ENCODE measurements around the gene SLC29A1. TPM values are rescaled to one million over a fixed set of nuclear protein-coding genes. Genes with fewer than 3 reads are reported as not detected.
A peak's percentile ranks its signal among the peaks of the same experiment; 100 is the strongest.

Gene SLC29A1
- total and polyA plus RNA-seq, 9 of the 15 experiments (the other 6 are each of a cell fraction or from before 2014, with no cell fraction given): 18.9 to 170 (median 57.7) TPM

- TF ChIP-seq ZBTB33 (CRISPR knock-in tag; IDR thresholded peaks at IDR 0.05) (peak; percentile 52; the same call in 1 of the 2 replicates), POLR3G (IDR thresholded peaks at IDR 0.05; ENCODE audit: extremely low read depth, insufficient read length, insufficient replicate concordance) (no peak), ZBTB1 (CRISPR knock-in tag; IDR thresholded peaks at IDR 0.05; ENCODE audit: borderline replicate concordance, low read depth) (no peak; the same call in 1 of the 2 replicates), PTBP1 (IDR thresholded peaks at IDR 0.05; ENCODE audit: low read depth, low read length) (no peak), XRCC5 (IDR thresholded peaks at IDR 0.05; ENCODE audit: low read depth, low read length) (peak; percentile 78; the same call in 1 of the 2 replicates), ID3 (CRISPR knock-in tag; IDR thresholded peaks at IDR 0.05) (no peak), ID3 (tag; IDR thresholded peaks at IDR 0.05) (0 out of 2 replicates have a peak, but pooled peaks have one; percentile 42), MBD2 (IDR thresholded peaks at IDR 0.05; ENCODE audit: borderline replicate concordance, low read depth) (no peak), SP1 (CRISPR knock-in tag; IDR thresholded peaks at IDR 0.05) (peak; percentile 79), E2F8 (IDR thresholded peaks at IDR 0.05; ENCODE audit: low read depth, partially characterized antibody) (no peak), SRSF1 (IDR thresholded peaks at IDR 0.05; ENCODE audit: low read depth, low read length) (no peak), THRAP3 (IDR thresholded peaks at IDR 0.05; ENCODE audit: borderline replicate concordance) (no peak), HNRNPUL1 (IDR thresholded peaks at IDR 0.05; ENCODE audit: low read length) (no peak), ZNF146 (CRISPR knock-in tag; IDR thresholded peaks at IDR 0.05; ENCODE audit: unreplicated experiment) (peak; percentile 9), THAP12 (CRISPR knock-in tag; IDR thresholded peaks at IDR 0.05) (peak; percentile 53; the same call in 1 of the 2 replicates), HDAC3 (IDR thresholded peaks at IDR 0.05; ENCODE audit: borderline replicate concordance, partially characterized antibody) (no peak), ZNF143 (CRISPR knock-in tag; IDR thresholded peaks at IDR 0.05) (no peak), ZNF785 (CRISPR knock-in tag; IDR thresholded peaks at IDR 0.05) (no peak)
Observed at GRCh38 chr6:44219053-44219814, 4.2 kb upstream of the SLC29A1 start (continued).
